Activated naive CD4-positive, alpha-beta T cell treated with anti-CD3 and anti-CD28 coated beads, Interleukin-2, amount 50 U/mL, for 24 hours (primary cell): ENCODE results near the gene AMPD3.

Source experiments
- H3K27ac Mint-ChIP-seq: one replicate; pipeline ENCODE4 v1.8.0; 2021; ENCODE audit warnings: mild to moderate bottlenecking, mixed read lengths
- H3K27me3 Mint-ChIP-seq: one replicate; pipeline ENCODE4 v1.8.0; 2021; ENCODE audit warnings: mixed read lengths
- H3K36me3 Mint-ChIP-seq: one replicate; pipeline ENCODE4 v1.8.0; 2021; ENCODE audit warnings: mixed read lengths
- H3K4me1 Mint-ChIP-seq: one replicate; pipeline ENCODE4 v1.8.0; 2021; ENCODE audit warnings: mixed read lengths
- H3K4me3 Mint-ChIP-seq: one replicate; pipeline ENCODE4 v1.8.0; 2021; ENCODE audit warnings: mild to moderate bottlenecking, mixed read lengths
- H3K9me3 Mint-ChIP-seq: one replicate; pipeline ENCODE4 v1.8.0; 2021; ENCODE audit warnings: mixed read lengths

The AMPD3 gene

DNA sequence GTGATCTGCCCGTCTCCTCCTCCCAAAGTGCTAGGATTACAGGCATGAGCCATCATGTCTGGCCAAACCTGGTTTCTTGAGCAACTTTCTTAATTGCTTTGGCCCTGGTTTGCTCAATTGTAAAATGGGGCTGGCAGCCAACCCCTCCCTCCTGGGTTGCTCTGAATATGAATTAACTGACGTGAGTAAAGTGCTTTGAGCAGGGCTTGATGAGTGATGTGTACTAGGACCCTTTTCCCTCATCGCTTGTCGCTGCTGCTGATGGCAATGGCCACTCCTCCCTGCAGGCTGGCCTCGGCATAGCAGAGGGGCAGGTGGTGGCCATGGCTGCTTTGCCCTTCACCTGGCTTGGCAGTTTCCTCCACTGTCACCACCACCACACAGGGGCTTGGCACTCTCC, 44.4 kb downstream of the AMPD3 start:
- Mint-ChIP-seq H3K4me3 (no peak overlapping the region), H3K9me3 (no peaks in the 10 kb centered on the region), H3K27me3 (no peaks in the 10 kb centered on the region), H3K27ac (no peak overlapping the region), H3K4me1 (no peaks in the 10 kb centered on the region), H3K36me3 (peaks cover 8% of the 10 kb centered on the region)

- Mint-ChIP-seq H3K4me3 (no peak overlapping the region), H3K27me3 (no peaks in the 10 kb centered on the region), H3K9me3 (no peaks in the 10 kb centered on the region), H3K27ac (peak overlapping the region; percentile 51), H3K4me1 (no peaks in the 10 kb centered on the region), H3K36me3 (peaks cover 8% of the 10 kb centered on the region)
Observed at GRCh38 chr11:10499874-10500601, 45.0 kb downstream of the AMPD3 start.

GRCh38 chr11:10500757-10501684, 46.0 kb downstream of the AMPD3 start:
- H3K27me3 Mint-ChIP-seq: no peaks in the 10 kb centered on the region
- H3K9me3 Mint-ChIP-seq: no peaks in the 10 kb centered on the region
- no peak overlapping the region for H3K27ac Mint-ChIP-seq
- no peak overlapping the region for H3K4me3 Mint-ChIP-seq
- peaks cover 8% of the 10 kb centered on the region for H3K36me3 Mint-ChIP-seq
- no peaks in the 10 kb centered on the region for H3K4me1 Mint-ChIP-seq

DNA sequence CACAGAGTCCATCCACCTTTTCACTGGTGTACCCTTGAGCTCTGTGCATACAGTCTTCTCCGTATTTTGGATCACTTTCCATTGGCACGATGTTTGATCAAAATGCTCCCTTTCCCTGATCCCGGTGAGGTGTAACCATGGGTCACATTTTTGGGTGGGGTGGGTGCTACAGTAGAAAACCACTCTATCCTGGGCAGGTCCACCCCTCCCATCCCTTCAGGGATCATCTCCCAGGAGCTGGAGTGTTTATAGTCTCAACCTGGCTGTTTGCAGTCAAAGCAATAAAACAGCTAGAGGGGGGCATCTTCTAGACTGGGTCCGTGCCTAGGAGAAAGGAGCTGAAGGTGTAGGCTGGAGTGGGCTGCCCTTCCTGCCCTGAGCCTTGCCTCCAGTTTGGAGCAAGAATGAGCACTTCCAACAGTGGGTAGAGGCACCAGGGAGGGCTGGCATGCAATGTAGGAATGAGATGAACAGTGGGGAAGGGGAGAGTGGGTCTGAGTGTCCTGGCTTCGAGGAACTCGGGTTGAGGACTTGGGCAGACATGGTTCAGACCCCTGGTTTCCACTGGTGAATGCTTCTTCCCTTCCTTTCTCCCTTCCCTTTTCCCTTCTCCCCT, 47.1 kb downstream of the AMPD3 start:
- H3K27ac Mint-ChIP-seq: peak overlapping the region; percentile 60
- no peaks in the 10 kb centered on the region for H3K27me3 Mint-ChIP-seq
- peaks cover 6% of the 10 kb centered on the region for H3K36me3 Mint-ChIP-seq
- H3K4me1 Mint-ChIP-seq: no peaks in the 10 kb centered on the region
- no peak overlapping the region for H3K4me3 Mint-ChIP-seq
- no peaks in the 10 kb centered on the region for H3K9me3 Mint-ChIP-seq

DNA sequence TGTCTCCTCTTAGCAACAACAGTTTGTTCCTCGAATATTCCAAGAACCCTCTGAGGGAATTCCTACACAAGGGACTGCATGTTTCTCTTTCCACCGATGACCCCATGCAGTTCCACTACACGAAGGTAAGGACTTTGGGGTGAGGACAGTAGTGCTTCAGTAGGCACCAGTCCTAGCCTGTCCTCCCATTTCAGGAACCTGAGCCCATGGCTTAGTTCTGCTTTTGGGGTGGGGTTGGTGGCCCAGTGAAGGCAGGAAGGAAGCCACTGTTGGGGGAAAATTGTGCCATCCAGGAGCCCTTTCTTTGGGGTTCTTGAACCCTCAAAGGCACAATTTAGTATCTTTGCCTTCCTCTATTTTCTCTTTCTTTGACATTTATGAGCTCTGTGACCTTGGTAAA, 47.7 kb downstream of the AMPD3 start:
- H3K9me3 Mint-ChIP-seq: no peaks in the 10 kb centered on the region
- peak overlapping the region; percentile 60 for H3K27ac Mint-ChIP-seq
- H3K4me3 Mint-ChIP-seq: no peak overlapping the region
- peaks cover 6% of the 10 kb centered on the region for H3K36me3 Mint-ChIP-seq
- no peaks in the 10 kb centered on the region for H3K27me3 Mint-ChIP-seq
- no peaks in the 10 kb centered on the region for H3K4me1 Mint-ChIP-seq

- Mint-ChIP-seq H3K4me3 (no peak overlapping the region), H3K27ac (no peak overlapping the region), H3K27me3 (no peaks in the 10 kb centered on the region), H3K36me3 (peaks cover 3% of the 10 kb centered on the region), H3K9me3 (no peaks in the 10 kb centered on the region), H3K4me1 (no peaks in the 10 kb centered on the region)
Observed at GRCh38 chr11:10503221-10503620, 48.2 kb downstream of the AMPD3 start.

GRCh38 chr11:10503777-10504480, 48.9 kb downstream of the AMPD3 start:
- Mint-ChIP-seq H3K27me3 (no peaks in the 10 kb centered on the region), H3K27ac (no peak overlapping the region), H3K4me1 (no peaks in the 10 kb centered on the region), H3K4me3 (no peak overlapping the region), H3K36me3 (peaks cover 3% of the 10 kb centered on the region), H3K9me3 (no peaks in the 10 kb centered on the region)

DNA sequence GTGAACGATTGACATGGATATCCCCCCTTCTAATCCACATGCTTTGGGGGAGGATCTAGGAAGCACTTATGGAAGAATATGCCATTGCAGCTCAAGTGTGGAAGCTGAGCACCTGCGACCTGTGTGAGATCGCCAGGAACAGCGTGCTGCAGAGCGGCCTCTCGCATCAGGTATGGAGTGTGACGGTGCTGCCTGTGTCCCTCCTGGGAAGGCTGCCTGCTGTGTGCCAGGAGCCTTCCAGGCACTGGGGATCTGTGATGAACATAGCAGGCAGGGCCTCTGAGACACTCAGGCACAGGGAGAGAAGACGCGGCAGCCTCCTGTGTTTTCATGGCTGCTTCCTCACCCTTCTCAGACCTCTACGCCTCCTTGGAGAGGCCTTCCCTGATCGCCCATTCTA, 49.4 kb downstream of the AMPD3 start:
- no peak overlapping the region for H3K27ac Mint-ChIP-seq
- H3K36me3 Mint-ChIP-seq: peaks cover 2% of the 10 kb centered on the region
- H3K9me3 Mint-ChIP-seq: no peaks in the 10 kb centered on the region
- H3K4me1 Mint-ChIP-seq: no peaks in the 10 kb centered on the region
- no peaks in the 10 kb centered on the region for H3K27me3 Mint-ChIP-seq
- H3K4me3 Mint-ChIP-seq: no peak overlapping the region

DNA sequence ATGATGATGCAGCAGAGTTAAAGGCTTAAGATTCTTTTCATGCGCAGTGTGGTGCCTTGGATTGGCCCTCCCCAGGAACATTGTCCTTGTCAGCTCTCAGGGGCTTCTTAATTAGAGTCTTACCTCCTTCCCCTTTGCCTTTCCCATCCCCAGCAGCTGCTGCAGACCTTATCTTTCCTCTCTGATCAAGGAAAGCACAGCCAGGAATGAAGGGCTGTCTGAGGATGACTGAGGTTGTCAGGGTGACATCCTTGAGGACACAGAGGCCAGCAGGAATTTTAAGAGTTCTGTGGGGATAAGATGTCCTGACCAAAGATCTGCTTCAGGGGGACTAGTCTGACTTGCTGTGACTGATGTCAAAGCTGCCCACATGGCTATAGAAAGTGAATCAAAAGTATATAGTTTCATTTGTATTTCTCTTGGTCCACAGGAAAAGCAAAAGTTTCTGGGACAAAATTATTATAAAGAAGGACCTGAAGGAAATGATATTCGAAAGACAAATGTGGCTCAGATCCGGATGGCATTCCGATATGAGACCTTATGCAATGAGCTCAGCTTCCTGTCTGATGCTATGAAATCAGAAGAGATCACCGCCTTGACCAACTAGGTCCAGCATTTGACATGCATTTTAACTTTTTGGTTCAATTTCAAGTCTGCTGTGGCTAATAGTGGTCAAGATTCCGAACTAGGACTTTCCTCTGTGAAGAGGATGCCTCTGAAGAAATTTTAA, 50.4 kb downstream of the AMPD3 start:
- no peaks in the 10 kb centered on the region for H3K9me3 Mint-ChIP-seq
- H3K27ac Mint-ChIP-seq: no peak overlapping the region
- H3K4me3 Mint-ChIP-seq: no peak overlapping the region
- H3K27me3 Mint-ChIP-seq: no peaks in the 10 kb centered on the region
- no peaks in the 10 kb centered on the region for H3K36me3 Mint-ChIP-seq
- no peaks in the 10 kb centered on the region for H3K4me1 Mint-ChIP-seq

DNA sequence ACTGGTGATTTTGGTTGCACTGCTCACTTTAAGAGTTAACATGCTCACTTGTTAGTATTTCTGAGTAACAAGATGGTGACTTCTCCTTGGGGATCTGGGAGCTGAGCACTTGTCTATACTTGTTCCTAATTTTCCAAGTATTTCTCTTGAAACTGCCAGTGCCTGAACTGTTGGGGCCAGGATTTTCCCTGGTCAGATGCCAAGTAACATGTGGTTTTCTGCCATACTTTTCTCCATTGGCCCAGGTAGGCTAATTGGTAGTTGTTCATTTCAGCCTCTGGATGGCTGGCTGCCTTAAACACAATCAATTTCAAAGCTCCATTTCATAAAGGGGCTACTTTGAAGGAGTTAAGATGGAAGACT, 50.9 kb downstream of the AMPD3 start:
- no peaks in the 10 kb centered on the region for H3K36me3 Mint-ChIP-seq
- no peak overlapping the region for H3K4me3 Mint-ChIP-seq
- no peaks in the 10 kb centered on the region for H3K4me1 Mint-ChIP-seq
- no peaks in the 10 kb centered on the region for H3K9me3 Mint-ChIP-seq
- no peak overlapping the region for H3K27ac Mint-ChIP-seq
- no peaks in the 10 kb centered on the region for H3K27me3 Mint-ChIP-seq

DNA sequence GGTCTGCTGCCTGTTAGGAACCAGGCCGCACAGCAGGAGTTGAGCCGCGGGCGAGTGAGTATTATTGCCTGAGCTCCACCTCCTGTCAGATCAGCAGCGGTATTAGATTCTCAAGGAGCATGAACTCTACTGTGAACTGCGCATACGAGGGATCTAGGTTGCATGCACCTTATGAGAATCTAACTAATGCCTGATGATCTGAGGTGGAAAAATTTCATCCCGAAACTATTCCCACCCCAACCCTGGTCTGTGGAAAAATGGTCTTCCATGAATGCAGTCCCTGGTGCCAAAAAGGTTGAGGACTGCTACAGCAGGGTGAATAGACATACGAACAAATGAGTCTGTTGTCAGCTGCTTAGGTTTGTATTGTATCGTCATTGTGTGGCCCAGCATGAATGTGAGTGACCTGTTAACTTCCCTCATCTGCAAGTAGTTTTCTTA, 56.1 kb downstream of the AMPD3 start:
- Mint-ChIP-seq H3K36me3 (peaks cover 3% of the 10 kb centered on the region), H3K9me3 (no peaks in the 10 kb centered on the region), H3K27ac (no peak overlapping the region), H3K4me3 (no peak overlapping the region), H3K27me3 (no peaks in the 10 kb centered on the region), H3K4me1 (no peaks in the 10 kb centered on the region)

- no peaks in the 10 kb centered on the region for H3K27me3 Mint-ChIP-seq
Observed at GRCh38 chr11:10514202-10514601, 59.1 kb downstream of the AMPD3 start.

GRCh38 chr11:10514709-10515108, 59.6 kb downstream of the AMPD3 start:
- Mint-ChIP-seq H3K36me3 (peaks cover 6% of the 10 kb centered on the region), H3K27me3 (no peaks in the 10 kb centered on the region), H3K4me3 (no peak overlapping the region), H3K4me1 (peaks cover 3% of the 10 kb centered on the region), H3K27ac (peak overlapping the region; percentile 48), H3K9me3 (no peaks in the 10 kb centered on the region)

More at GRCh38 chr11:10514202-10514601, 59.1 kb downstream of the AMPD3 start:
- Mint-ChIP-seq H3K36me3 (peaks cover 6% of the 10 kb centered on the region), H3K9me3 (no peaks in the 10 kb centered on the region), H3K4me1 (peaks cover 3% of the 10 kb centered on the region), H3K4me3 (no peak overlapping the region), H3K27ac (no peak overlapping the region)

- Mint-ChIP-seq H3K9me3 (no peaks in the 10 kb centered on the region), H3K27ac (peak overlapping the region; percentile 48), H3K36me3 (peaks cover 6% of the 10 kb centered on the region), H3K4me3 (no peak overlapping the region), H3K4me1 (peaks cover 3% of the 10 kb centered on the region), H3K27me3 (no peaks in the 10 kb centered on the region)
Observed at GRCh38 chr11:10515418-10515817, 60.4 kb downstream of the AMPD3 start.

DNA sequence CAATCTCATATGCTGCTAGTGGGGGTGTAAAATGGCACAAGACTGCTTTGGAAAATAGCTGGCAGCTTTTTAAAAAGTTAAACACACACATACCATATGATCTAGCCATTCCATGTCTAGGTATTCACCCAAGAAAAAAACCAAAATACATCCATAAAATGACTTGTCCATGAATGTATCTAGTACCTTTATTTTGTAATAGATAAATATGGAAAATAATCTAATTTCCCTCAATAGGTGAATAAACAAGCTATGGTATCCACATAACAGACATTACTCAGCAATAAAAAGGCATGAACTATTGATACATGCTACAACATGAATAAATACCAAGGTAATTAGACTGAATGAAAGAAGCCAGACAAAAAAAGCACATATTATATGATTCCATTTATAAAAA, 63.1 kb downstream of the AMPD3 start:
- peaks cover 9% of the 10 kb centered on the region for H3K36me3 Mint-ChIP-seq
- H3K9me3 Mint-ChIP-seq: no peaks in the 10 kb centered on the region

More for the DNA sequence above, 63.1 kb downstream of the AMPD3 start:
- H3K4me1 Mint-ChIP-seq: peaks cover 3% of the 10 kb centered on the region
- H3K27ac Mint-ChIP-seq: no peak overlapping the region
- no peaks in the 10 kb centered on the region for H3K27me3 Mint-ChIP-seq
- no peak overlapping the region for H3K4me3 Mint-ChIP-seq
